Measurements from ENCODE around the gene IGF2BP2.

The IGF2BP2 gene

GRCh38 chr3:185827595-185828344 lies 2.9 kb upstream of the IGF2BP2 start:
- TF ChIP-seq, protein P1, sequence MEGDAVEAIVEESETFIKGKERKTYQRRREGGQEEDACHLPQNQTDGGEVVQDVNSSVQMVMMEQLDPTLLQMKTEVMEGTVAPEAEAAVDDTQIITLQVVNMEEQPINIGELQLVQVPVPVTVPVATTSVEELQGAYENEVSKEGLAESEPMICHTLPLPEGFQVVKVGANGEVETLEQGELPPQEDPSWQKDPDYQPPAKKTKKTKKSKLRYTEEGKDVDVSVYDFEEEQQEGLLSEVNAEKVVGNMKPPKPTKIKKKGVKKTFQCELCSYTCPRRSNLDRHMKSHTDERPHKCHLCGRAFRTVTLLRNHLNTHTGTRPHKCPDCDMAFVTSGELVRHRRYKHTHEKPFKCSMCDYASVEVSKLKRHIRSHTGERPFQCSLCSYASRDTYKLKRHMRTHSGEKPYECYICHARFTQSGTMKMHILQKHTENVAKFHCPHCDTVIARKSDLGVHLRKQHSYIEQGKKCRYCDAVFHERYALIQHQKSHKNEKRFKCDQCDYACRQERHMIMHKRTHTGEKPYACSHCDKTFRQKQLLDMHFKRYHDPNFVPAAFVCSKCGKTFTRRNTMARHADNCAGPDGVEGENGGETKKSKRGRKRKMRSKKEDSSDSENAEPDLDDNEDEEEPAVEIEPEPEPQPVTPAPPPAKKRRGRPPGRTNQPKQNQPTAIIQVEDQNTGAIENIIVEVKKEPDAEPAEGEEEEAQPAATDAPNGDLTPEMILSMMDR (IDR thresholded peaks at IDR 0.05; ENCODE audit: low read depth, low read length, missing control alignments): no peak
- no peak for DNase-seq (ENCODE audit: extremely low read depth, low read depth)
- no peak overlapping the region for H3K4me3 ChIP-seq (replicated peaks; ENCODE audit: low read depth, low read length)

- peak overlapping the region; percentile 89 for H3K4me3 ChIP-seq (replicated peaks; ENCODE audit: low read depth, low read length)
- no peak for DNase-seq (ENCODE audit: extremely low read depth, low read depth)
- TF ChIP-seq, protein P1 (IDR thresholded peaks at IDR 0.05; ENCODE audit: low read depth, low read length, missing control alignments): no peak
These were observed 1.0 kb upstream of the IGF2BP2 start for GRCh38 chr3:185825639-185826481.

DNA sequence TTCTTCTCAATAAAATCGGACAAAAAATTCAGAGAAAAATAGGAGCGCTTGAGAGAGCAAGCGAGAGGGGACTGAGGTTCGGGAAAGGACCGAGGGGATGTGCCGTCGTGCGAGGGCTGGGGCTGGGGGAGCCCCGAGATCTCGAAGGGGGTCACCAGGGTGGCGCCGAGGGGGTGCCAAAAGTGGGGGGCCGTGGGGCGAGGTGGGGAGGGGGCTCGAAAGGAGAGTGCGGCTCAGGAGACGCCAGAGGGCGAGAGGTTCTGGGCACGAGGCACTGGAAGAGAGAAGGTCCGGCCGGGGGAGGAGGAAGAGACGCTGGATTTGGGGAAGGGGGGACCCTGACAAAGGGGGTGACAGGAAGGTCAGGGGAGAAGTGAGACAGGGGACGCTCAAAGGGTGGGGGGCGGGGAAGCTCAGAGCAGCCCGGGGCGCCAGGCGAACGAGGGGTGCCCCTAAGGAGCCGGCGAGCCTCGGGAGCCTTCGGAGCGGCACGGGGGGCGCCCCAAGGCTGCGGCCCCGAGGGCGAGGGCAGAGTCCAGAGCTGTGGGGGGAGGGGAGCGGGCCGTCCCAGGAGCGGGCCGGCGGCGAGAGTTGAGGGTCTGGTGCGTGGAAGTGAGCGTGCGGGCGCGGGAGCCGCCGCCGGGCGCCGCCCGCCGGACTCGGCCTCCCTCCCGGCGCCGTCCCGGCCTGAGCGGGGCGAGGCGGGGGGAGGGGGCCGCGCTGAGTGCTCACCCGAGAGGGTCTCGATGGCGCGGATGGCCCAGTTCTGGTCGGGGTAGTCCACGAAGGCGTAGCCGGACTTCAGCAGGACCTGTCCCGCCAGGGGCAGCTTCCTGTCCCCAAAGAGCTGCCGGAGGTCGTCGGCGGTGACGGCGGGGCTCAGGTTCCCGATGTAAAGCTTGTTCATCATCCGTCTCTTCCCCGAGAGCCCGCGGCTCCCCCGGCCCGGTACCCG lies 514 bp downstream of the IGF2BP2 start:
- DNase-seq (ENCODE audit: extremely low read depth, low read depth): no peak
- peak overlapping the region; percentile 89 for H3K4me3 ChIP-seq (replicated peaks; ENCODE audit: low read depth, low read length)
- TF ChIP-seq, protein P1 (IDR thresholded peaks at IDR 0.05; ENCODE audit: low read depth, low read length, missing control alignments): no peak

- no peak for DNase-seq (ENCODE audit: extremely low read depth, low read depth)
- TF ChIP-seq, protein P1 (IDR thresholded peaks at IDR 0.05; ENCODE audit: low read depth, low read length, missing control alignments): no peak
These were observed 1.5 kb downstream of the IGF2BP2 start for GRCh38 chr3:185823078-185824044.

GRCh38 chr3:185822221-185823000 lies 2.4 kb downstream of the IGF2BP2 start:
- TF ChIP-seq, protein P1 (IDR thresholded peaks at IDR 0.05; ENCODE audit: low read depth, low read length, missing control alignments): no peak
- H3K4me3 ChIP-seq (replicated peaks; ENCODE audit: low read depth, low read length): peak overlapping the region; percentile 89
- no peak for DNase-seq (ENCODE audit: extremely low read depth, low read depth)

More at GRCh38 chr3:185823078-185824044, 1.5 kb downstream of the IGF2BP2 start:
- peak overlapping the region; percentile 89 for H3K4me3 ChIP-seq (replicated peaks; ENCODE audit: low read depth, low read length)
